C4-2B (cell line): ENCODE results near the gene CCT6A.

Experiments used
- CTCF ChIP-seq: fragments of 450-650 bp; conservative IDR thresholded peaks from 2 replicates; pipeline ENCODE4 v1.5.1; 2017; ENCODE audit warnings: mild to moderate bottlenecking
- ZFX ChIP-seq: fragments of 450-650 bp; IDR thresholded peaks from 2 replicates; pipeline ENCODE4 v1.6.1; 2017

GRCh38 chr7:56030340-56030739 lies 21.2 kb upstream of the CCT6A start:
- no peak for TF ChIP-seq CTCF
- TF ChIP-seq ZFX, result no peak
